Esophagus squamous epithelium (tissue), 5 donors: ENCODE measurements around the gene THSD7A. TPM values are rescaled to one million over a fixed set of nuclear protein-coding genes. Genes with fewer than 3 reads are reported as not detected.

Source experiments
- DNase-seq: peaks from one replicate; lab custom pipeline; 2025; lab: John Stamatoyannopoulos, UW
- H3K27ac ChIP-seq, 4 donors: fragments of 200-600 bp; sonication (generic); one replicate each; pipeline ENCODE4 v1.5.1; 2016 to 2019; ENCODE audit warnings: mild to moderate bottlenecking in 1 of 4
- H3K27me3 ChIP-seq, 4 donors: fragments of 200-600 bp; sonication (generic); 1 replicate in 3 of 4; 2 replicates in 1 of 4; pipeline versions ENCODE4 v1.5.1 to v1.6.0; 2017 to 2021; ENCODE audit warnings: antibody characterized with exemption in 1 of 4
- H3K36me3 ChIP-seq, 3 donors: fragments of 200-600 bp; sonication (generic); one replicate each; pipeline ENCODE4 v1.5.1; 2016 to 2019
- H3K4me1 ChIP-seq, 3 donors: fragments of 200-600 bp; sonication (generic); one replicate each; pipeline ENCODE4 v1.5.1; 2017 to 2019
- H3K4me3 ChIP-seq, 4 donors: fragments of 200-600 bp; sonication (generic); 1 replicate in 3 of 4; 2 replicates in 1 of 4; pipeline ENCODE4 v1.5.1; 2016 to 2019; ENCODE audit warnings: mild to moderate bottlenecking in 2 of 4, moderate library complexity in 1 of 4
- H3K9me3 ChIP-seq, 3 donors: fragments of 200-600 bp; sonication (generic); one replicate each; pipeline ENCODE4 v1.5.1; 2016 to 2019
- CTCF ChIP-seq, 6 experiments: fragments of 450-650 bp in 4 of 6; fragments of 200-600 bp in 2 of 6; sonication (generic) in 2 of 6; IDR thresholded peaks; one replicate each; pipeline ENCODE4 v1.5.1; 2016 to 2019; ENCODE audit warnings: antibody characterized with exemption in 6 of 6, mild to moderate bottlenecking in 4 of 6, moderate library complexity in 4 of 6
- POLR2A ChIP-seq, 4 donors: fragments of 450-650 bp; IDR thresholded peaks; one replicate each; pipeline ENCODE4 v1.6.1; 2017; ENCODE audit warnings: antibody characterized with exemption in 4 of 4, mild to moderate bottlenecking in 4 of 4, moderate library complexity in 3 of 4
- WGBS, 2 donors: methylation state at CpG; one replicate each; pipeline ENCODE4 v1.1.5; 2018; 5-methylcytosine and 5-hydroxymethylcytosine counted together
- intact Hi-C: fragments of 100-400 bp; cut with DNase I; formaldehyde crosslinking; loops from one replicate; pipeline ENCODE4 v1.15.0; 2022
- total RNA-seq, 4 donors: library from RNA; depleted of rRNA; stranded (reverse); fragments of >200 nt; gene quantifications; one replicate each; pipeline ENCODE4 v1.1.0, GENCODE V29; 2016
- donor health status: DM: yes; HTN: yes; CAD: no.

Gene THSD7A
- total RNA-seq, 4 donors from 2014 or later = 0.57 to 2.5 (median 1.4) TPM; not detected in 1

GRCh38 chr7:11726794-11727155 is 105.2 kb downstream of the THSD7A start:
- Histone ChIP-seq H3K9me3 (no peaks in the 10 kb centered on the region), H3K4me3 (no peak overlapping the region), H3K27ac (no peak overlapping the region), H3K4me1 (no peaks in the 10 kb centered on the region), H3K27me3 (no peaks in the 10 kb centered on the region), H3K36me3 (no peaks in the 10 kb centered on the region)
- no peak for DNase-seq
- 51 to 60% methylated on average over 6 of the region's 6 CpGs for WGBS, 2 donors
- TF ChIP-seq POLR2A (IDR thresholded peaks at IDR 0.05) (no peak), CTCF (IDR thresholded peaks at IDR 0.05) (no peak)
- intact Hi-C loops = no loop called here

GRCh38 chr7:11726001-11726793 is 105.8 kb downstream of the THSD7A start:
- H3K9me3 ChIP-seq = no peaks in the 10 kb centered on the region
- no peaks in the 10 kb centered on the region for H3K4me1 ChIP-seq
- intact Hi-C loops = no loop called here
- TF ChIP-seq CTCF (IDR thresholded peaks at IDR 0.05) (no peak), POLR2A (IDR thresholded peaks at IDR 0.05) (no peak)
- H3K27ac ChIP-seq = no peak overlapping the region
- DNase-seq = no peak
- H3K27me3 ChIP-seq = no peaks in the 10 kb centered on the region
- no peaks in the 10 kb centered on the region for H3K36me3 ChIP-seq
- WGBS, 2 donors = 64 to 66% methylated on average over 7 of the region's 7 CpGs
- no peak overlapping the region for H3K4me3 ChIP-seq

GRCh38 chr7:11716185-11716584 is 115.8 kb downstream of the THSD7A start:
- Histone ChIP-seq H3K4me1 (no peaks in the 10 kb centered on the region), H3K27me3 (no peaks in the 10 kb centered on the region), H3K27ac (no peak overlapping the region), H3K4me3 (no peak overlapping the region), H3K36me3 (no peaks in the 10 kb centered on the region), H3K9me3 (no peaks in the 10 kb centered on the region)
- intact Hi-C loops = no loop called here
- DNase-seq = no peak
- TF ChIP-seq POLR2A (IDR thresholded peaks at IDR 0.05) (no peak), CTCF (IDR thresholded peaks at IDR 0.05) (no peak)

- H3K27me3 ChIP-seq = no peaks in the 10 kb centered on the region
- WGBS, 2 donors = 50 to 68% methylated on average over 2 of the region's 2 CpGs
- intact Hi-C loops = no loop called here
- H3K9me3 ChIP-seq = no peaks in the 10 kb centered on the region
- TF ChIP-seq CTCF (IDR thresholded peaks at IDR 0.05) (no peak), POLR2A (IDR thresholded peaks at IDR 0.05) (no peak)
- no peaks in the 10 kb centered on the region for H3K36me3 ChIP-seq
- DNase-seq = no peak
- no peak overlapping the region for H3K4me3 ChIP-seq
- no peak overlapping the region for H3K27ac ChIP-seq
- H3K4me1 ChIP-seq = no peaks in the 10 kb centered on the region
Measured at GRCh38 chr7:11714676-11715075, 117.3 kb downstream of the THSD7A start.

GRCh38 chr7:11714205-11714604 is 117.8 kb downstream of the THSD7A start:
- no peak overlapping the region for H3K4me3 ChIP-seq
- WGBS, 2 donors = 35 to 39% methylated on average over 1 of the region's 1 CpG
- intact Hi-C loops = no loop called here
- no peaks in the 10 kb centered on the region for H3K9me3 ChIP-seq
- H3K36me3 ChIP-seq = no peaks in the 10 kb centered on the region
- H3K27me3 ChIP-seq = no peaks in the 10 kb centered on the region
- DNase-seq = no peak
- no peak overlapping the region for H3K27ac ChIP-seq
- H3K4me1 ChIP-seq = no peaks in the 10 kb centered on the region
- no peak for TF ChIP-seq CTCF (IDR thresholded peaks at IDR 0.05)
